ENCODE data around the gene CAMTA1.
A peak's percentile ranks its signal among the peaks of the same experiment; 100 is the strongest.

The CAMTA1 gene

GRCh38 chr1:7025013-7025412, 239.8 kb downstream of the CAMTA1 start:
- in situ Hi-C loops (cut with HindIII; ENCODE audit: low pct_ligation_motif_present, low pct_unique_long_range_greater_than_20kb, low sequenced_read_pairs), result no loop called here
- no peak for DNase-seq

DNA sequence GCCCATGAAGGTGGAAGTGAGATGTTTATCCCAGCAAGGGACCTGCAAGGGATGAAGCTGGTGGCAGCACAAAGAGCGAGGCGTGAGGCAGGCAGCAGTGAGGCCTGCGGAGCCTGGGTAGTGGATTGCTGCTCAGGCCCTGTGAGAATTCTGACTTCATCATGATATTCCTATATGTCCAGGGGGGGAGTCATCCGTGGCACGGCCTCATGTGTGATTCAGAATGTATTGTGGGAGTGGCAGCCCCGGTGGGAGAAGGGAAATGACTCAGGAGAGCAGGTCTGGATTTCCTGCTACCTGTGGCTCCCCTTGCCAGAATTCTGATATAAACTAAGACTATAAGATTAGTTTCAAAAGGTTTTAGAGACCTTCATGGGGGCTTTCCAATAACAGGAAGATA, 240.9 kb downstream of the CAMTA1 start:
- in situ Hi-C loops (cut with HindIII; ENCODE audit: low pct_ligation_motif_present, low pct_unique_long_range_greater_than_20kb, low sequenced_read_pairs), result no loop called here
- DNase-seq, result no peak

GRCh38 chr1:7032992-7033391, 247.7 kb downstream of the CAMTA1 start:
- DNase-seq, result no peak
- in situ Hi-C loops (cut with HindIII; ENCODE audit: low pct_ligation_motif_present, low pct_unique_long_range_greater_than_20kb, low sequenced_read_pairs), result no loop called here

DNA sequence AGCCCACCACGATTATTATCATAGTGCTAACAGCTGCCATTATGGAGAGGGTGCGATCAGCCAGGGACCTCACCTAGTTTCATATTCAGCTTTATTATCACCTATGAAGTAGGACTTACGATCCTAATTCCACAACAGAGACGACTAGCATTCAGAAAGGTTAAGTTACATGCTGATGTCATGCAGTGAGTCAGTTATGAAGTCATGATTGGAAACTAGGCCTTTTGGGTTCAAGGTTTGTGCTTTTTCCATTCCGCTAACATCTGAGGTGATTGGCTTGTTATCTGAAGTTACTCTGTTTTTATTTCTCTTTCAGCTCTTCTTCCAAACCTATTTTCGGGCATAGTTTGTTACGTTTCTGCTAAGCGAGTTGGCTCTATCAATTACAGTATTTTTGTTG, 251.1 kb downstream of the CAMTA1 start:
- in situ Hi-C loops (cut with HindIII; ENCODE audit: low pct_ligation_motif_present, low pct_unique_long_range_greater_than_20kb, low sequenced_read_pairs), result no loop called here
- no peak for DNase-seq

DNA sequence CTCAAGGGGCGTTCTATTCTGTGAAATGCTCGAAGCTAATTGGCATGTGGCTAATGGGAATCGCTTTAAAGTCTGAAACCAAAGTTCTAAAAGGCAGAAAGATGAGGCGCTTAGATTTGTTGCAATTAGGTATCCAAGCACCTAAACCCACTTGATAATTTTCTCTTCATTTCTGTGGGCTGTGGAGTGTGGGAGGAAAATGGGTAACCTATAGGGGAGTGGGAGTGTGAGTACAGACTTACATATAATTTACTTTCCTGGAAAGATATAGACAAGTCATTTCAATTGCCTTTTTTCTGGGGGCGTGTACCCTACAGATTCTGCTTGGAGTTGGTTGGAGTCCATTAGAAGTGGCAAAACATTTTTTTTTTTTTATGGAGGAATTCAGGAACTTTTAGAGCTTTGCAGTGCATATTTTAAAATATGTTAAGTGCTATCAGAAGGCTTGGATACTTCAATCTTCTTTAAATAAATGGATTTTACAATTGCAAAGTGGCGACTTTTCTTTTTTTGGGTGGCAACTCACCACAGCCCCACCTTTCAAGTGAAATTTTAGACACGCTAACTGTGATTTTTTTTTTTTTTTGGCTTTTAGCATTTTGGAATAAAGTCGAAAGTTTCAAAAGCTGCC, 254.5 kb downstream of the CAMTA1 start:
- DNase-seq, result no peak
- in situ Hi-C loops (cut with HindIII; ENCODE audit: low pct_ligation_motif_present, low pct_unique_long_range_greater_than_20kb, low sequenced_read_pairs), result no loop called here

DNA sequence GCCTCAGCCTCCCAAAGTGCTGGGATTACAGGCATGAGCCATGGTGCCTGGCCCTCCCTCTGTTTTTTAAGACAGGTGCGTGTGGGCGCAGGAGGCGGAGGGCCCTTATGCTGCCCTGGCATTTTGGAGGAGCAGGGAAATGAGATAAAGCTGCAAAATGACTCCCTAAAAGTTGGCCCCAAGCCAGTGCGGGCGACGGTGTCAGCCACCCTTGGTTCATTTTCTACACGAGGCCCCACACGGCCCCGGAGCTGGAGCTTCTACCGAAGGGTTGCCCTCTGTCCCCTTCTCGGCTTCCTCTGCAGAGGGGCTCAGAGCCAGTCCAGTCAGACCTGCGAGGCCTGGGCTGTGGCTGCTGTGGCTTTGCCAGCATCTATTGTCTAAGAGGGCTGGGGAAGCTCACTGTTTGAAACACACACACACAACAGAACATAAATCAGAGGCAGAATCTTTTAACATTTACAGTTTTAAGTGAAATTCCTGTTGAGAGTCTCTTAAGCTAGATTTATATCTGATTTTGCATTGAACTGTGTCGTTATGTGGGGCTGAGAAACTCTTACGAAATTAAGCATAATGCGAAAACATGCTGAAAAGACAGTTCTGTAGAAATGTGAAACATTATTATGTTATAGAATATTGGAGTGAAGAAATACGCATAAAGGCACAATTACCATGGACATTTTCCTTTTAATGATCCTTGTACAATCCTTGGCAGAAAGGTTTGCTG, 255.9 kb downstream of the CAMTA1 start:
- DNase-seq, result no peak
- in situ Hi-C loops (cut with HindIII; ENCODE audit: low pct_ligation_motif_present, low pct_unique_long_range_greater_than_20kb, low sequenced_read_pairs), result no loop called here

- in situ Hi-C loops (cut with HindIII; ENCODE audit: low pct_ligation_motif_present, low pct_unique_long_range_greater_than_20kb, low sequenced_read_pairs), result no loop called here
- peak; percentile 40 for DNase-seq
Observed at GRCh38 chr1:7042322-7043190, 257.3 kb downstream of the CAMTA1 start.

DNA sequence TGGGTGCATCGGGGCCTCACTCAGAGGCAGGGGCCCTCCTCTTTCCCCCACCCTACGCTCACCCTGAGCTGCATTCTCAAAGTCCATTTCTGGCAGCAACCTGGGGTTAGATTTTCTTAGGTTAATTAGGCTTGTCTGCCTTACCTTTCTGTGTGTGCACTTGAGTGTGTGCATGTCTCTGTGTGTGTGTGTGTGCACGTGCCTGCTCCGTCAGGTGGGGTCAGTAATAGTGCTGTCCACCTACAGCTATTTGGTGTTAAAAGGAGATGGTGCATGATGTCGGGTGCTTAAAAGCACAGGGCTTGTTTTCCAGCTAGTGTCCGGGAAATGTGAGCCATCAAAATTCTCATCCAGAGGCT, 257.9 kb downstream of the CAMTA1 start:
- no peak for DNase-seq
- in situ Hi-C loops (cut with HindIII; ENCODE audit: low pct_ligation_motif_present, low pct_unique_long_range_greater_than_20kb, low sequenced_read_pairs), result no loop called here

DNA sequence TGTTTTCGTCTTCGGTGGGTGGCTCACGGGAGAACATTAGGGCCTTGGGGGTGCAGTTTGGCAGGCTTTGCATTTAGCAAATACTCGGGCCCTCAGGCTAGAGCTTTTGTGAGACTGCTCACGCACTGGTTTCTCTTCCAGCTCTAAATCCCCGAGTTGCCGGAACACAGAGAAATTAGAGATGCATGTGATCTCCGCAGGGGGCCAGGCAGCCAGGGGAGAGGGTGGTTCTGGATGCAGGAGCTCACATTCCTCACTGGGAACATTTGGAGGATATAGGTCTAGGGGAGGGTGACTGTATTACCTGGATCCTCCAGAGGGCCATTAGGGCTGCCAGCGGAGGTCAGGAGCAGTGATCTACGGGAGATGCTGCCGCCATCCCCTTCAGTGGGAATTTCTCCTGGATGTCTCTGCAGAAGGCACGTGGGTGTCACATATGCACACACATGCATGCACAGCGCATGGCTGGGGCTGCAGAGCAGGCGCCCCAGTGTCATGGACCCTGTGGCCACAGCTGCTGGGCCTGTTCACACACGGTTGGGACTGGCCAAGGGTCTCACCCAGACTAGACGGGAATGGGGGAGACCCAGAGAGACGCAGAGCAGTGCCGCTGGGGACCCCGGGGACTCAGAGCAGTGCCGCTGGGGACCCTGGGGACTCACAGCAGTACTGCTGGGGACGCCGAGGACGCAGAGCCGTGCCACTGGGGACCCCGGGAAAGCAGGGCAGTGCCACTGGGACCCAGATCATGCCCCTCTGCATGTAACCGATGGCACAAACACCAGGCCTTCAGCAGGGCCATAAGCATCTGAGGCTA, 258.7 kb downstream of the CAMTA1 start:
- in situ Hi-C loops (cut with HindIII; ENCODE audit: low pct_ligation_motif_present, low pct_unique_long_range_greater_than_20kb, low sequenced_read_pairs), result no loop called here
- DNase-seq, result no peak

- in situ Hi-C loops (cut with HindIII; ENCODE audit: low pct_ligation_motif_present, low pct_unique_long_range_greater_than_20kb, low sequenced_read_pairs), result no loop called here
- no peak for DNase-seq
Observed at GRCh38 chr1:7045897-7046296, 260.6 kb downstream of the CAMTA1 start.

DNA sequence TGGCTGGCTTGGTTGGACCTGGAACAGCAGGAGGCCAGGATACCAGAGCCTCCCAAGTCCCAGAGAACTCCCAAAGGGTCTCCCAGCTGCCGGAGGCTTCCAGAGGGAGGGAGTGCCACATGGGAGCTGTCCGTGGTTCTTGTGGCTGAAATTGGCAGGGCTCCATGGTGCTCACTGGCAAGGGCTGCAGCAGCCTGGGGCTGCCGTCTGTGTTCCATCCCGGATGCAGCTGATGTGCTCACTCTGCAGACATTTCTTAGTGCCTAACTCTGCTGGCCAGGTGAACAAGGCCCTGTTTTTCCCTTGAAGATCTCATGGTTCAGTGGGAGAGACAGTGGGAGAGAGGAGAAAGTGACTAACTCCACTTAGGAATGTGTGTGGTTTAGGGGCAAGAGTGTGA, 261.1 kb downstream of the CAMTA1 start:
- in situ Hi-C loops (cut with HindIII; ENCODE audit: low pct_ligation_motif_present, low pct_unique_long_range_greater_than_20kb, low sequenced_read_pairs), result no loop called here
- peak; percentile 58 for DNase-seq

DNA sequence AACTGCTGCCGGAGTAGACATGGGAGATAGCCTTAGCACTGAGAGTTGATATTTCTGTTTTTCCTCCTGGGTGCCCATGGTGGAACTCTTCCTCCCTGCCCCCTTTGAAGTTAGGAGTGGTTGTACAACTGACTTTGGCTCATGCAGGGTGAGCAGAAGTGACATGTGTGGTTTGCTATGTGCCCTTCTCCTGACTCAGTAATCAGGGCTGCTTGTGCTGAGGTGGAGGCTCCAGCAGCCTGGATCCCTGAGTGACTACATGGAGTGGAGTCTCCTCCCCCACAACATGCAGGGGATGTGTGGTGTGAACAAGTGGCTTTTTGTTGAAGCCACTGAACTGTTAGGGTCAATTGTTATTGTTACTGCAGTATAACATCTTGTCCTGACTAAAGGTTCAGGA, 261.6 kb downstream of the CAMTA1 start:
- DNase-seq, result no peak
- in situ Hi-C loops (cut with HindIII; ENCODE audit: low pct_ligation_motif_present, low pct_unique_long_range_greater_than_20kb, low sequenced_read_pairs), result no loop called here

DNA sequence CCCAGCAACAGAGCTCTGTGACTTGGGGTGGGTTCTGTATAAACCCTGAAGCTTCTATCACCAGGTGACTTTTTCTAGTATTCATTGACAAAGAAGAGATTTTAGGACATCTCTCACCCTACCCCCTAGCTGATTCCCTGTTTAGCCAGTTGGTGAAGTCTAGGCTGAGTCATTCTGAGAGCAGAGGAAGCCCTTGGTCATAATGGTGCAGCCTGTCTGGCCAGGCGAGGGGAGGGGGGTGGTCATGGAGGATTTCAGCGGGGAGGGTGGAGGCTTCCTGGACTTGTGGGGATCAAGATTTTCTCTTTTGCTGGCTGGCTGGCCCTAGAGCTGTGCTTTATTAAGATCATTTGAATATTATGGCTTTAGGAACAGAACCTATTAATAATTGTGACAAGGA, 262.6 kb downstream of the CAMTA1 start:
- no peak for DNase-seq
- in situ Hi-C loops (cut with HindIII; ENCODE audit: low pct_ligation_motif_present, low pct_unique_long_range_greater_than_20kb, low sequenced_read_pairs), result no loop called here

DNA sequence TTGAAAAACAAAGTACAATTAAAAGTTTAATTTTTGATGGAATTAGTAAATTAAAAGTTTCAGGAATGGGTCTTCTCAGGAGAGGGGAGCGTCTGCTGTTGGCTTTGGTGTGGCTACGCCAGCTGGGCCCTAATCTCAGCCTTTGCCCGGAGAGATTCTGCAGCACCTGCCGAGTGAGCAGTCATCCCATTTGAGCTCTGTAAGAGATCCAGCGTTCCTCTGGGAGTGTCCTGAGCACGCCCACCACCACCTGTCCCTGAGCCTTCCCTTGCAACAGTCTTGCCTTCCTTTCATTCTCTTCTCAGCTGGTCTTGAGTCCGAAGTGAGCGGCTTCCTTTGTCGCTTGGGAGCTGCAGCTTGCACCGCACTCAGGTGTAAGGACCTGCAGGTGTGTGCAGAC, 263.1 kb downstream of the CAMTA1 start:
- DNase-seq, result no peak
- in situ Hi-C loops (cut with HindIII; ENCODE audit: low pct_ligation_motif_present, low pct_unique_long_range_greater_than_20kb, low sequenced_read_pairs), result no loop called here

DNA sequence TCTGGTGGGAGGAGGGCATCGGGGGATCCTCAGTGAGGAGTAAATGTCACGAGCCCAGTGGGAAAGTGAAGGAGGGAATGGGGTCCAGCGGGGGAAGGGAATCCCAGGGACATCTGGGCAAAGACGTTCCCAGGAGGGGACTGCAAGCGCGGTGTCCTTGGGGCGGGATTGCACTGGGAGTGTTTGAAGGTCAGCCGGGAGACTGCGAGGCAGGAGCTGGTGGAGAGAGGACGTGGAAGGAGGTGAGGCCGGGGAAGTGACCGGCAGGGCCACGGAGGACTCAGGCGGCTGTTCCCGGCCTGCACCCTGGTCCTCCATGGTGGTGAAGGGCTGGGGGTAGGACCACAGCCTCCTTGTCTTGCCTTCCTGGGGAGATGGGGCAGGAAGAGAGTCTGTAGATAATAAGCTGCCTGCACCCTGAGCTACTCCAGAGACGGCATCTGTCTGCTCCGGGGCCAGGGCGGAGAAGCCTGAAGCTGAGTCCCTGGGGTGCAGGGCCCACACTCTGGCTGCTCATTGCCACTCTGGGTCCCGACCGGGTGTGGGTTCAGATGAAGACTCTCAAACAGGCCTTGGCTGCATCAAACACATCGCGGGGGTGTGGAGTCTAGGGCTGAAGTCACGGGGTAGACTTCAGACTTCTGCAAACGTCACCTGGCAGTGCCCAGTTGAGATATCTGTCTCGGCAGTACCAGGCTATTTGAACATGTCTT, 264.8 kb downstream of the CAMTA1 start:
- in situ Hi-C loops (cut with HindIII; ENCODE audit: low pct_ligation_motif_present, low pct_unique_long_range_greater_than_20kb, low sequenced_read_pairs), result no loop called here
- DNase-seq, result no peak

DNA sequence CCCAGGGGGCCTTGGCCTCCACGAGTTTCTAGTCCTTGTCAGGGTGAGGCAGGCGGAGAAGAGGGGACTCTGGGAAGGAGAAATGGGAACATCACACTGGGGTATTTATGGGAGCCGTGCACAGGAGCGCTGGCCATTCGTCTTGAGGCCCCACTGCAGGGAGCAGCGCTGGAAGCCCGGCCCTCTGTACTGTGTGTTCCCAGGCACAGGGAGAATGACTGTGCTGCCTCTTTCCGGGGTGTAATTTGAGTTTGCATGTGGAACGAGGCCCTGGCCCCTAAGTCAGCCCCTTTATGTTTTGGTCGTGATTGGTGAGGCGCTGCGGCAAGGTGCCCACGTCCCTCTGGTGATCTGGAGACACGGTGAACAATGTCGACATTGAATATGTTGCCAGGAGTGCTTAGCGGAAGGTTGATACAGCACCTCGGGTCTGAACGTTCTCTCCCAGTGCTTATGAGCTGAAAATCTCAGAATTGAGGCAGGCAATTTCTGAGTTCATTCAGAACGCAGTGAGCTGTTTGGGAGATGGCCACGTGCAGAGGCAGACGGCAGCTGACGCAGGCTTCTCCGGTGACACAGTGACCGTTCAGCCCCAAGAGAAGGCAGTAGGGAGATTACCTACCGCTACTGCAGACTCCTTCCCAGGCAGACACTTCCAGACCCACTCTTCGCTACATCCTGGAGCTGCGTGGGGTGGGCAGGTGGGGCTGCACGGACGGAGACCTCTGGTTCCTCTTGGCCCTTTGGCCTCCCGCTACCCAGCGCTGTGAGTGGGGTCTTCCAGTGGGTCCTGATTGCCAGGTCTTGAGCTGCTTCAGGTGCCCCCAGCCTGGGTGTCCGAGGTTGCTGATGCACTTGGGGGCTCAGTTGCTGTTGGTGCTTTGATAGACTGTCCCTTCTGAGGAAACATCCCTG, 265.8 kb downstream of the CAMTA1 start:
- in situ Hi-C loops (cut with HindIII; ENCODE audit: low pct_ligation_motif_present, low pct_unique_long_range_greater_than_20kb, low sequenced_read_pairs), result no loop called here
- DNase-seq, result no peak

DNA sequence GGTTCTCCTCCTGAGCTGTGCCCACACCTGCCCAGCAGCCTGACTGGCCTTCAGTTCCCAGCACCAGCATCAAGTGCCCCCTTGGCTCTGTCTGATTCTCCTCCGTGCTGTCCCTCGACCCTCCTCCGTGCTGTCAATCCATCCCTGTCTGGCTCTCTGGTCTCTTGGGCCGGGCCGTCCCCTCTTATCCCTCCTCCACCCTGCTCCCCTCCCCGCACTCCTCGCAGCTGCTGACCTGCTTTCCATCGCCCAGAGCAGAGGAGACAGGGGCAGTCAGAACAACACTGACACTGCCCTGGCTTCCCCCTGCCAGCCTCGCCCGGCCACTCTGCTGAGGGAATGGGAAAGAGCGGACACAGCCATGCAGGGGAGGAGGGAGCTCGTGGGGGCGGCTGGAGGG, 267.4 kb downstream of the CAMTA1 start:
- in situ Hi-C loops (cut with HindIII; ENCODE audit: low pct_ligation_motif_present, low pct_unique_long_range_greater_than_20kb, low sequenced_read_pairs), result no loop called here
- no peak for DNase-seq
